KMS-11 (cell line): Measurements from ENCODE around the gene ZBTB44.

Experiments
- H2AFZ ChIP-seq: fragments of 200-600 bp; sonication (generic); 2 replicates; pipeline ENCODE4 v1.6.1; 2016; ENCODE audit warnings: antibody characterized with exemption, mixed run types, low read depth
- H3K27ac ChIP-seq: fragments of 200-600 bp; sonication (generic); 2 replicates; pipeline ENCODE4 v1.6.1; 2016; ENCODE audit warnings: mild to moderate bottlenecking, mixed run types
- H3K27me3 ChIP-seq: fragments of 200-600 bp; sonication (generic); 2 replicates; pipeline ENCODE4 v1.6.1; 2017; ENCODE audit warnings: mild to moderate bottlenecking, low read depth, mixed run types, moderate library complexity; ENCODE audit not compliant: insufficient read depth
- H3K36me3 ChIP-seq: fragments of 200-600 bp; sonication (generic); 2 replicates; pipeline ENCODE4 v1.6.1; 2017; ENCODE audit warnings: mild to moderate bottlenecking, mixed run types; ENCODE audit not compliant: insufficient read depth
- H3K4me1 ChIP-seq: fragments of 200-600 bp; sonication (generic); 2 replicates; pipeline ENCODE4 v1.6.1; 2016; ENCODE audit warnings: mild to moderate bottlenecking, low read depth, mixed run types; ENCODE audit not compliant: poor library complexity, severe bottlenecking
- H3K4me2 ChIP-seq: fragments of 200-600 bp; sonication (generic); 2 replicates; pipeline ENCODE4 v1.7.0; 2016; ENCODE audit warnings: mild to moderate bottlenecking, mixed run types
- H3K4me3 ChIP-seq: fragments of 200-600 bp; sonication (generic); IDR thresholded peaks from 2 replicates; pipeline ENCODE4 v1.6.1; 2017; ENCODE audit warnings: low read depth, low read length, mixed read lengths; ENCODE audit not compliant: insufficient read depth
- H3K79me2 ChIP-seq: fragments of 200-600 bp; sonication (generic); 2 replicates; pipeline ENCODE4 v1.6.1; 2016; ENCODE audit warnings: low read depth, mixed run types; ENCODE audit not compliant: insufficient read depth
- H3K9ac ChIP-seq: fragments of 200-600 bp; sonication (generic); 2 replicates; pipeline ENCODE4 v1.6.1; 2016; ENCODE audit warnings: mild to moderate bottlenecking, mixed run types
- H4K20me1 ChIP-seq: fragments of 200-600 bp; sonication (generic); 2 replicates; pipeline ENCODE4 v1.6.1; 2016; ENCODE audit warnings: mild to moderate bottlenecking, mixed run types; ENCODE audit not compliant: insufficient read depth
- TF ChIP-seq, protein P1 (sequence below): fragments of 200-600 bp; sonication (generic); conservative IDR thresholded peaks from 2 replicates; pipeline ENCODE4 v1.6.1; 2017; ENCODE audit warnings: low read depth, mild to moderate bottlenecking, antibody characterized with exemption, low read length, moderate library complexity, mixed read lengths

The ZBTB44 gene, protein sequence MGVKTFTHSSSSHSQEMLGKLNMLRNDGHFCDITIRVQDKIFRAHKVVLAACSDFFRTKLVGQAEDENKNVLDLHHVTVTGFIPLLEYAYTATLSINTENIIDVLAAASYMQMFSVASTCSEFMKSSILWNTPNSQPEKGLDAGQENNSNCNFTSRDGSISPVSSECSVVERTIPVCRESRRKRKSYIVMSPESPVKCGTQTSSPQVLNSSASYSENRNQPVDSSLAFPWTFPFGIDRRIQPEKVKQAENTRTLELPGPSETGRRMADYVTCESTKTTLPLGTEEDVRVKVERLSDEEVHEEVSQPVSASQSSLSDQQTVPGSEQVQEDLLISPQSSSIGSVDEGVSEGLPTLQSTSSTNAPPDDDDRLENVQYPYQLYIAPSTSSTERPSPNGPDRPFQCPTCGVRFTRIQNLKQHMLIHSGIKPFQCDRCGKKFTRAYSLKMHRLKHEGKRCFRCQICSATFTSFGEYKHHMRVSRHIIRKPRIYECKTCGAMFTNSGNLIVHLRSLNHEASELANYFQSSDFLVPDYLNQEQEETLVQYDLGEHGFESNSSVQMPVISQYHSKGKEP

DNA sequence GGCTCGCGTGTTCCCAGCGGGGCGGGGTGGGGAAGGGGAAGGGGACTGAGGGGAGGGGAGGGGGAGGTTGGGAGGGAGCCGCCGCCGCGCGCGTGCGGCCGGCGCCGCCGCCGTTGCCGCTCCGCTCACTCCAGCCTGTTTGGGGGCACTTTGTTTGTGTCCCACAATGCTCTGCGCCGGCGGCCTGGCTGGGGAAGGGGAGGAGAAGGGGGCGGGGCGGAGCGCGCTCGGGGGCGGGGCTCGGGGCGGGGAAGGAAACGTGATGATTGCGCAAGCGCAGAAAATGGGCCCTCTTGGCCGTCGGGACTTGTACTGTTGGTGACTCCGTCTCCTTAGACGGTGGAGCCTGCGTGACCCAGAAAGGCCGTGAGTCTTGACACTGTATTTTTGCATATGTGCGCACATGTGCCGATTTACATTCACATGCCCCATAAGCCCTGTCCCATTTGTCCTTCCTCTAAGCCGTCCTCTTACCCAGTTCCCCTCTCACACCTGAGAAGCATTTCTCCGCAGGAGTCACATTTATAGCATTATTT, at the start of gene ZBTB44:
Gene ZBTB44, minus strand, starts transcription at position 168 of the 536 bp plus-strand sequence. CDS start 53,044 bp downstream, outside the sequence.
- H3K27ac ChIP-seq: peak within 1 kb of the TSS; percentile 81
- no peaks in the 10 kb centered on the region for H3K27me3 ChIP-seq
- H3K9ac ChIP-seq: peak within 1 kb of the TSS; percentile 83
- no peak within 1 kb of the TSS for H3K4me3 ChIP-seq
- no peaks in the 10 kb centered on the region for H3K36me3 ChIP-seq
- H3K4me1 ChIP-seq: peaks cover 25% of the 10 kb centered on the region
- H4K20me1 ChIP-seq: no peaks in the 10 kb centered on the region
- H3K79me2 ChIP-seq: peaks cover 23% of the 10 kb centered on the region; the same call in 1 of the 2 replicates
- H2AFZ ChIP-seq: peak within 1 kb of the TSS; percentile 79
- TF ChIP-seq, protein P1, sequence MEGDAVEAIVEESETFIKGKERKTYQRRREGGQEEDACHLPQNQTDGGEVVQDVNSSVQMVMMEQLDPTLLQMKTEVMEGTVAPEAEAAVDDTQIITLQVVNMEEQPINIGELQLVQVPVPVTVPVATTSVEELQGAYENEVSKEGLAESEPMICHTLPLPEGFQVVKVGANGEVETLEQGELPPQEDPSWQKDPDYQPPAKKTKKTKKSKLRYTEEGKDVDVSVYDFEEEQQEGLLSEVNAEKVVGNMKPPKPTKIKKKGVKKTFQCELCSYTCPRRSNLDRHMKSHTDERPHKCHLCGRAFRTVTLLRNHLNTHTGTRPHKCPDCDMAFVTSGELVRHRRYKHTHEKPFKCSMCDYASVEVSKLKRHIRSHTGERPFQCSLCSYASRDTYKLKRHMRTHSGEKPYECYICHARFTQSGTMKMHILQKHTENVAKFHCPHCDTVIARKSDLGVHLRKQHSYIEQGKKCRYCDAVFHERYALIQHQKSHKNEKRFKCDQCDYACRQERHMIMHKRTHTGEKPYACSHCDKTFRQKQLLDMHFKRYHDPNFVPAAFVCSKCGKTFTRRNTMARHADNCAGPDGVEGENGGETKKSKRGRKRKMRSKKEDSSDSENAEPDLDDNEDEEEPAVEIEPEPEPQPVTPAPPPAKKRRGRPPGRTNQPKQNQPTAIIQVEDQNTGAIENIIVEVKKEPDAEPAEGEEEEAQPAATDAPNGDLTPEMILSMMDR: no peak
- H3K4me2 ChIP-seq: peak within 1 kb of the TSS; percentile 79

DNA sequence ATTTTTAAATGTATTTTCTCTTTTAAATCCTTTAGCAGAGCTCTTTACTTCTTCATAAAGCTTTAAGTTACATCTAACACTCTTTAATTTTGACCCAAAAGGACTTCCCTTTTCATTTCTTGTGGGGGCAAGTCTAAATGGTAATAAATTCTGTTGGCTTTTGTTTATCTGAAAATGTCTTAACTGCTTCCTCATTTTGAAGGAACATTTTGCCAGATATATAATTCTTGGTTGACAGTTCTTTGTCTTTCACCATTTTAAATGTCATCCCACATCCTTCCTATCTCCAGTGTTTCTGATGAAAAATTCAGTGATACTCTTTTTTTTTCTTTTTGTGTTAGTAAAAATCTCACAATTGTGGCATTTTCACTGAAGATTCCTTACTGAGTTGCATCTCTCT, 44.7 kb upstream of the ZBTB44 start:
- no peaks in the 10 kb centered on the region for H3K79me2 ChIP-seq
- H3K27me3 ChIP-seq: no peaks in the 10 kb centered on the region
- H3K4me1 ChIP-seq: no peaks in the 10 kb centered on the region
- no peaks in the 10 kb centered on the region for H4K20me1 ChIP-seq
- no peaks in the 10 kb centered on the region for H3K36me3 ChIP-seq
- H3K9ac ChIP-seq: no peak overlapping the region
- no peak overlapping the region for H3K4me3 ChIP-seq
- TF ChIP-seq, protein P1: no peak
- no peak overlapping the region for H3K4me2 ChIP-seq
- no peak overlapping the region for H2AFZ ChIP-seq
- H3K27ac ChIP-seq: no peak overlapping the region

DNA sequence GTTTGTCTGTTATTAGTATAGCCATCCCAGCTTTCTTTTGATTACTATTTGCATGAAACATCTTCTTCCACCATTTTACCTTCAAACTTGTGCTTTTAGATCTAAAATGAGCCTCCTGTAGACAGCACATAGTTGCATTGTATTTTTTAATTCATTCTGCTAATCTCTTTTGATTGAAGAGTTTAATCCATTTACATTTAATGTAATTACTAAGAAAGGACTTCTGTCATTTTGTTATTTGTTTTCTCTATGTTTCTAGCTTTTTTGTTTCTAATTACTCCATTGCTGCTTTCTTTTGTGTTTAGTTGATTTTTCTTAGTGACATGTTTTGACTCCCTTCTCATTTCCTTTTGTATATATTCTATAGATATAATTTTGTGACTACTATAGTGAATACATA, 43.7 kb upstream of the ZBTB44 start:
- no peaks in the 10 kb centered on the region for H4K20me1 ChIP-seq
- no peak overlapping the region for H3K4me2 ChIP-seq
- H2AFZ ChIP-seq: no peak overlapping the region
- no peak overlapping the region for H3K9ac ChIP-seq
- H3K4me3 ChIP-seq: no peak overlapping the region
- H3K79me2 ChIP-seq: no peaks in the 10 kb centered on the region
- H3K27me3 ChIP-seq: no peaks in the 10 kb centered on the region
- H3K4me1 ChIP-seq: no peaks in the 10 kb centered on the region
- TF ChIP-seq, protein P1: no peak
- no peak overlapping the region for H3K27ac ChIP-seq
- H3K36me3 ChIP-seq: no peaks in the 10 kb centered on the region

DNA sequence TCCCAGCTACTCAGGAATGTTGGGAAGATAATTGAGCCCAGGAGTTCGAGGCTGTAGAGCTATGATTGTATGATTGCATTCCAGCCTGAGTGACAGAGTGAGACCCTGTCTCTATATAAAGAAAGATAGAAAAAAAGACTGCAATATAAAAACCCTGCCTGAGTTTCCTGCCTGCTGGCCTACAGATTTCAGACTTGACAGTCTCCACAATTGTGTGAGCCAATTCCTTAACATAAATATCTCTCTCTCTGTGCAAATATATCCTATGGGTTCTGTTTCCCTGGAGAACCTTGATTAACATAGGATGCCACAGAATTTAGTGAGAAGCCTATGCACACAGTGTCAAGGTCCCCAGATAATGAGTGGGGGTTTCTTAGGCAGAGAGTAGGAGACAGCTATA, 32.5 kb upstream of the ZBTB44 start:
- Histone ChIP-seq H3K27me3 (no peaks in the 10 kb centered on the region), H4K20me1 (no peaks in the 10 kb centered on the region), H3K9ac (no peak overlapping the region), H3K79me2 (no peaks in the 10 kb centered on the region), H3K4me2 (no peak overlapping the region), H3K4me1 (no peaks in the 10 kb centered on the region), H3K27ac (no peak overlapping the region), H3K36me3 (no peaks in the 10 kb centered on the region), H3K4me3 (no peak overlapping the region), H2AFZ (no peak overlapping the region)
- TF ChIP-seq, protein P1: no peak
